IMR-90 (cell line): ENCODE data around the gene TRAPPC3. TPM values are rescaled to one million over a fixed set of nuclear protein-coding genes. Genes with fewer than 3 reads are reported as not detected.

Experiments
- ATAC-seq: fragments of 200-7000 bp; cut with Tn5 transposase; 2 replicates; pipeline ENCODE4 v1.9.1; 2020; ENCODE audit warnings: low read depth, mild to moderate bottlenecking, moderate library complexity
- BruUV-seq: library from RNA; stranded (reverse); fragments of 400-500 nt; replicated peaks from 2 replicates; lab custom pipeline; 2021; lab: Mats Ljungman, UMichigan
- CTCF ChIA-PET: fragments of 300-600 bp; formaldehyde crosslinking; extraction: SDS; loops from one replicate; lab custom pipeline; 2021; ENCODE audit warnings: antibody characterized with exemption; lab: Yijun Ruan, JAX
- POLR2A ChIA-PET: fragments of 300-600 bp; sonication (Branson Sonifier 250); formaldehyde crosslinking; loops from one replicate; lab custom pipeline; 2022; ENCODE audit warnings: antibody characterized with exemption; ENCODE audit not compliant: unreplicated experiment; lab: Charles Lee
- DNase-seq: peaks from one replicate; pipeline ENCODE4 v3.0.0; 2013
- H2AFZ ChIP-seq: replicated peaks from 2 replicates; pipeline ENCODE3; 2013; ENCODE audit warnings: low read length, mild to moderate bottlenecking; ENCODE audit not compliant: poor library complexity
- H2AK5ac ChIP-seq: 2 replicates; pipeline ENCODE4 v1.6.1; 2013; ENCODE audit warnings: low read depth, low read length, inconsistent platforms
- H2AK9ac ChIP-seq: replicated peaks from 2 replicates; pipeline ENCODE3; 2013; ENCODE audit warnings: mild to moderate bottlenecking, low read depth, low read length, moderate library complexity; ENCODE audit not compliant: poor library complexity
- H2BK120ac ChIP-seq: 2 replicates; pipeline ENCODE4 v1.6.1; 2013; ENCODE audit warnings: low read depth, low read length, inconsistent platforms
- H2BK15ac ChIP-seq: 3 replicates; pipeline ENCODE4 v1.6.1; 2013; ENCODE audit warnings: low read depth, low read length, inconsistent platforms
- H2BK20ac ChIP-seq: 2 replicates; pipeline ENCODE4 v1.6.1; 2013; ENCODE audit warnings: low read depth, mild to moderate bottlenecking, inconsistent platforms, low read length, moderate library complexity
- H2BK5ac ChIP-seq: 2 replicates; pipeline ENCODE4 v1.6.1; 2013; ENCODE audit warnings: mild to moderate bottlenecking, low read depth, low read length, inconsistent platforms; ENCODE audit not compliant: poor library complexity, severe bottlenecking
- H3K14ac ChIP-seq: replicated peaks from 2 replicates; pipeline ENCODE4 v1.6.1; 2013; ENCODE audit warnings: low read depth, low read length, inconsistent platforms
- H3K18ac ChIP-seq: 2 replicates; pipeline ENCODE4 v1.6.1; 2013; ENCODE audit warnings: low read depth, low read length, control low read depth
- H3K23ac ChIP-seq: 2 replicates; pipeline ENCODE4 v1.6.1; 2013; ENCODE audit warnings: low read depth, low read length, inconsistent platforms
- H3K27ac ChIP-seq: 2 replicates; pipeline ENCODE4 v1.5.1; 2013; ENCODE audit warnings: mild to moderate bottlenecking, control low read depth, low read length; ENCODE audit not compliant: insufficient read depth
- H3K27me3 ChIP-seq: 2 replicates; pipeline ENCODE4 v1.6.1; 2013; ENCODE audit warnings: low read length; ENCODE audit not compliant: control insufficient read depth, insufficient read depth
- H3K36me3 ChIP-seq: 2 replicates; pipeline ENCODE4 v1.6.1; 2013; ENCODE audit warnings: low read length, mixed read lengths; ENCODE audit not compliant: control insufficient read depth, insufficient read depth
- H3K4ac ChIP-seq: 2 replicates; pipeline ENCODE4 v1.6.1; 2013; ENCODE audit warnings: low read depth, low read length, inconsistent platforms
- H3K4me1 ChIP-seq: 2 replicates; pipeline ENCODE4 v1.6.1; 2013; ENCODE audit warnings: low read length, mixed read lengths; ENCODE audit not compliant: control insufficient read depth, insufficient read depth
- H3K4me2 ChIP-seq: 2 replicates; pipeline ENCODE4 v1.6.1; 2013; ENCODE audit warnings: low read depth, mild to moderate bottlenecking, control low read depth, low read length, moderate library complexity
- H3K4me3 ChIP-seq: 2 replicates; pipeline ENCODE4 v1.5.1; 2013; ENCODE audit warnings: low read depth, mild to moderate bottlenecking, control low read depth, low read length, moderate library complexity; ENCODE audit not compliant: insufficient read depth
- H3K56ac ChIP-seq: 2 replicates; pipeline ENCODE4 v1.6.1; 2013; ENCODE audit warnings: low read length, inconsistent platforms; ENCODE audit not compliant: insufficient read depth; ENCODE audit errors: extremely low read depth
- H3K79me1 ChIP-seq, 2 experiments: 2 replicates each; pipeline ENCODE4 v1.6.1; 2013; ENCODE audit warnings: low read length in 2 of 2, inconsistent platforms in 1 of 2, low read depth in 1 of 2
- H3K9ac ChIP-seq: 2 replicates; pipeline ENCODE4 v1.6.1; 2013; ENCODE audit warnings: low read depth, low read length, control low read depth
- H3K9me1 ChIP-seq: 2 replicates; pipeline ENCODE4 v1.6.1; 2013; ENCODE audit warnings: low read length, inconsistent platforms; ENCODE audit not compliant: insufficient read depth
- H3K9me3 ChIP-seq: 2 replicates; pipeline ENCODE4 v1.6.1; 2013; ENCODE audit warnings: low read length; ENCODE audit not compliant: control insufficient read depth, insufficient read depth
- H4K20me1 ChIP-seq: 2 replicates; pipeline ENCODE4 v1.6.1; 2013; ENCODE audit warnings: low read length, inconsistent platforms; ENCODE audit not compliant: insufficient read depth
- H4K5ac ChIP-seq: 2 replicates; pipeline ENCODE4 v1.6.1; 2013; ENCODE audit warnings: mild to moderate bottlenecking, low read depth, low read length, control low read depth
- H4K8ac ChIP-seq, 2 experiments: 2 replicates each; pipeline ENCODE4 v1.6.1; 2013; ENCODE audit warnings: low read depth in 2 of 2, low read length in 2 of 2, control low read depth in 1 of 2, inconsistent platforms in 1 of 2
- H4K91ac ChIP-seq: 2 replicates; pipeline ENCODE4 v1.6.1; 2013; ENCODE audit warnings: low read depth, low read length, inconsistent platforms; ENCODE audit not compliant: insufficient read depth
- MAFK ChIP-seq: IDR thresholded peaks from 2 replicates; pipeline ENCODE4 v1.6.1; 2012; ENCODE audit warnings: low read depth, low read length, improper control_type of control experiment
- MXI1 ChIP-seq: IDR thresholded peaks from 2 replicates; pipeline ENCODE4 v1.6.1; 2012; ENCODE audit warnings: low read depth, mild to moderate bottlenecking, low read length, moderate library complexity, borderline replicate concordance
- POLR2A ChIP-seq: IDR thresholded peaks from 2 replicates; pipeline ENCODE4 v1.6.1; 2012; ENCODE audit warnings: mild to moderate bottlenecking, low read depth, low read length
- RAD21 ChIP-seq: IDR thresholded peaks from 2 replicates; pipeline ENCODE4 v1.6.1; 2012; ENCODE audit warnings: low read length, improper control_type of control experiment
- RCOR1 ChIP-seq: IDR thresholded peaks from 2 replicates; pipeline ENCODE4 v1.6.1; 2012; ENCODE audit warnings: mild to moderate bottlenecking, low read length, improper control_type of control experiment; ENCODE audit not compliant: insufficient replicate concordance
- SMC3 ChIP-seq: fragments of 150-350 bp; IDR thresholded peaks from 2 replicates; pipeline ENCODE4 v1.6.1; 2016; ENCODE audit warnings: low read depth, mild to moderate bottlenecking, antibody characterized with exemption, low read length, moderate library complexity
- dilution Hi-C: fragments of 300-500 bp; cut with HindIII; formaldehyde crosslinking; loops from one replicate; pipeline ENCODE4 v1.14.3; 2018; ENCODE audit warnings: low sequenced_read_pairs; ENCODE audit not compliant: unreplicated experiment
- in situ Hi-C: fragments of 300-500 bp; cut with MboI; formaldehyde crosslinking; loops from 3 replicates; pipeline ENCODE4 v1.14.3; 2019; ENCODE audit warnings: low sequenced_read_pairs, inconsistent platforms, mixed read lengths
- intact Hi-C: fragments of 100-400 bp; cut with micrococcal nuclease; formaldehyde crosslinking; loops from 2 replicates; pipeline ENCODE4 v1.10.0; 2022
- polyA plus RNA-seq, 3 experiments: library from polyadenylated mRNA; depleted of rRNA; stranded (reverse); fragments of >200 nt; gene quantifications; 2 replicates each; pipeline ENCODE4 v1.2.3, GENCODE V29; 2012; ENCODE audit warnings: low replicate concordance in 1 of 3
- total RNA-seq: library from RNA; depleted of rRNA; stranded (reverse); fragments of >200 nt; gene quantifications from 2 replicates; pipeline ENCODE4 v1.2.3, GENCODE V29; 2012

The TRAPPC3 gene
- total and polyA plus RNA-seq, 2 of the 4 experiments (the other 2 are of a cell fraction), result 76.0 to 77.8 TPM

GRCh38 chr1:36163426-36163825, 14.1 kb upstream of the TRAPPC3 start:
- TF ChIP-seq RCOR1 (no peak), MXI1 (no peak), POLR2A (no peak), SMC3 (no peak), MAFK (no peak), RAD21 (no peak)
- ATAC-seq (no peak), DNase-seq (no peak)
- no peak overlapping the region for H2AK5ac ChIP-seq
- in situ Hi-C loops, result no loop called here
- no peak overlapping the region for H2BK15ac ChIP-seq
- H4K8ac ChIP-seq, result no peak overlapping the region
- H3K4me1 ChIP-seq, result peaks cover 22% of the 10 kb centered on the region
- dilution Hi-C loops, result no loop called here
- H3K27me3 ChIP-seq, result no peaks in the 10 kb centered on the region
- no peak overlapping the region for H2BK20ac ChIP-seq
- no peaks in the 10 kb centered on the region for H3K9me3 ChIP-seq
- ChIA-PET POLR2A (interaction anchor here (0.6 kb wide), 1 partner anchor 122 kb away, joined by 3 read pairs; no protein-coding TSS in a partner anchor), CTCF (no interaction called here)
- intact Hi-C loops, result no loop called here
- no peak overlapping the region for H3K23ac ChIP-seq
- no peak overlapping the region for H2BK5ac ChIP-seq
- no peak overlapping the region for H3K4ac ChIP-seq
- no peak overlapping the region for H3K27ac ChIP-seq
- H3K56ac ChIP-seq, result no peak overlapping the region
- no peak overlapping the region for H3K4me3 ChIP-seq
- H3K4me2 ChIP-seq, result no peak overlapping the region
- no peak overlapping the region for H3K9ac ChIP-seq
- H4K5ac ChIP-seq, result no peak overlapping the region
- peaks cover 20% of the 10 kb centered on the region for H3K36me3 ChIP-seq
- H3K9me1 ChIP-seq, result peaks cover 25% of the 10 kb centered on the region
- H2BK120ac ChIP-seq, result no peak overlapping the region
- H2AFZ ChIP-seq, result no peak overlapping the region
- no peak overlapping the region for H3K18ac ChIP-seq
- H3K79me1 ChIP-seq, result peaks cover 3 to 57% of the 10 kb centered on the region in 2 experiments; a peak in 3 of 4 replicates
- no peak overlapping the region for H2AK9ac ChIP-seq
- H4K20me1 ChIP-seq, result peaks cover 98% of the 10 kb centered on the region
- no TSS peak for BruUV-seq
- H3K14ac ChIP-seq, result no peak overlapping the region
- H4K91ac ChIP-seq, result no peak overlapping the region
